Heart left ventricle (tissue), 13 donors: ENCODE data around the gene IQUB.
"Not testable (repeated sequence)": the region's sequence is repeated elsewhere in the genome, so short reads cannot be mapped to it uniquely, and the experiment has no call there.

Experiments
- CTCF ChIP-seq, 12 donors: fragments of 200-600 bp; sonication (generic) in 4 of 12; IDR thresholded peaks; one replicate each; pipeline versions ENCODE4 v1.5.0 to v1.8.0; 2018 to 2022; ENCODE audit warnings: antibody characterized with exemption in 12 of 12, mild to moderate bottlenecking in 5 of 12
- POLR2A ChIP-seq, 2 donors: fragments of 450-650 bp; IDR thresholded peaks; one replicate each; pipeline ENCODE4 v1.6.1; 2017; ENCODE audit warnings: antibody characterized with exemption in 2 of 2, mild to moderate bottlenecking in 2 of 2, moderate library complexity in 2 of 2
- donor health status: ischemic (EF 13 %, LVEDD 7.1; RV severe dilation, severe dysfunction).
- donor health status: DM: no; HTN: yes; CAD: no.
- donor health status: DM: no; HTN: no; CAD: no.
- donor health status: ischemic (EF 25% LVEDD 6.9; RV normal size, moderate dysfunction).
- donor health status: ischemic (EF 25% LVEDD 5.7; RV mildly dilated, moderate dysfunction).
- donor health status: ischemic (EF 35%, LVEDD 5.7; RV mildly dilated, moderate dysfunction).
- donor health status: nonischemic (EF 11% LVEDD 7.7; RV severe dilation, severe dysfunction).
- donor health status: DM: yes; HTN: yes; CAD: no.
- donor health status: PGD.
- donor health status: ischemic (EF 29% LVEDD 5.4; RV normal size, mild dysfunction).
- donor health status: nonischemic (EF 23%, LVEDD 6.1; RV moderate dilation, normal function).

DNA sequence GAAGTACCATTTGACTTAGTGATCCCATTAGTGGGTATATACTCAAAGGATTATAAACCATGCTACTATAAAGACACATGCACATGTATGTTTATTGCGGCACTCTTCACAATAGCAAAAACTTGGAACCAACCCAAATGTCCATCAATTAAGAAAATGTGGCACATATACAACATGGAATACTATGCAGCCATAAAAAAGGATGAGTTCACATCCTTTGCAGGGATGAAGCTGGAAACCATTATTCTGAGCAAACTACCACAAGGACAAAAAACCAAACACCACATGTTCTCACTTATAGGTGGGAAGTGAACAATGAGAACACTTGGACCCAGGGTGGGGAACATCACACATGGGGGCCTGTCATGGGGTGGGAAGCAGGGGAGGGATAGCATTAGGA is 56.3 kb downstream of the IQUB start:
- TF ChIP-seq CTCF, POLR2A (IDR thresholded peaks at IDR 0.05): not testable (repeated sequence)
